Measurements from ENCODE around the gene ZMPSTE24.

The ZMPSTE24 gene

DNA sequence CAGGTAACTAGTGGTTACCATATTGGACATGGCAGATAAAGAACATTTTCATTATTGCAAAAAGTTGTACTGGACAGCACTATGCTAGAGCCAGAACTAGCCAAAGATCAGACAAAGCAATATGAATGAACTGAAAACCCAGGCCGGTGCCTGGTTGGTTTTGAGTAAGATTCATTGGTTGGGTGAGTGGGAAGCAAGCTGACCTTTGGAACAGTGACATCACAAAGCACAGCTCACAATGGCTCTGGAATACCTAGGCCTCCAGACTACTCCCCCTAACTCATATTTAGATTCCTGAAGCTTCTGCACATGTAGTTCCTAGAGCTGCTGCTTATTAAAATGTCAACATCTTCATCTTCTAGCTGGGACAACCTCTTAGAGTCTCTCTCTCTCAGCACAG is 10.4 kb upstream of the ZMPSTE24 start, which contains the start of gene TMCO2:
TMCO2 (plus strand) TSS at position 283 of the 400 bp plus-strand sequence; CDS start at position 340, 57 bp downstream.
- H3K27ac ChIP-seq = no peak within 1 kb of the TSS
- no peak for TF ChIP-seq CTCF (conservative IDR thresholded peaks at IDR 0.05)

GRCh38 chr1:40248412-40248811 is 9.6 kb upstream of the ZMPSTE24 start:
- TF ChIP-seq CTCF (conservative IDR thresholded peaks at IDR 0.05) = no peak
- H3K27ac ChIP-seq = no peak overlapping the region

- no peak overlapping the region for H3K27ac ChIP-seq
- TF ChIP-seq CTCF (conservative IDR thresholded peaks at IDR 0.05) = no peak
Measured at GRCh38 chr1:40251456-40251855, 6.6 kb upstream of the ZMPSTE24 start.

DNA sequence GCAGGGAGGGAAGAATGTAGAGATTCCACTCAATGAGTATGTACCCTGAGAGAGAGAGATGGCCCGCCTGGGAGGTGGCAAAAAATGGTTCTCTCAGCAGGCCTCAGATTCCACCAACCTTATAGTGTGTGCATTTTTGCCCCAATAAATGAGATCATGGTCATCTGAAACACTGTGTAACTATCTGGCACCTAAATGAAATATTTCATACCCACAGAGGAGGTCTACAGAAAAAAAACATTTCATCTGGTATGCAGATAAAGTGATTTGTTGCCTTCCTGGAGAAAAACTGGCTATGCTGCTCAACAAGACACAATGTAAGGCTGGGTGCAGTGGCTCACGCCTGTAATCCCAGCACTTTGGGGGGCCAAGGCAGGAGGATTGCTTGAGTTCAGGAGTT is 5.4 kb upstream of the ZMPSTE24 start:
- no peak for TF ChIP-seq CTCF (conservative IDR thresholded peaks at IDR 0.05)

DNA sequence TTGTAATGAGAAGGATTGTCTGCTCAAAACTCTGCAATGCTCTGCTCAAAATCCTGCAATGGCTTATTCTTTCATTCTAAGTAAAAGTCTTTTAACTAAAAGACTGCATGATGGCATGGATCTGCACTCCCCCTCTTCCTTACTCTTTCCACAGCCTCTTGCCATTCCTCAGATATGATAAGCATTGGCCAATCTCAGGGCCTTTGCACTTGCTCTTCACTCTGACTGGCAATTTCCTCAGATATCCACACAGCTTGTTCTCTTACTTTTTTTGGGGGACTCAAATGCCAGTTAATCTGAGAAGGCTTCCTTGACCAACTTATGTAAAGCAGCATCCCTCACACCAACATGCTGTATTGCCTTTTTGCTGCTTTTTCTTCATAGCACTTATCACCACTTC is 2.8 kb upstream of the ZMPSTE24 start:
- H3K27ac ChIP-seq = peak overlapping the region; percentile 96; the same call in 1 of the 2 replicates
- TF ChIP-seq CTCF (conservative IDR thresholded peaks at IDR 0.05) = no peak

More for the DNA sequence above, 5.4 kb upstream of the ZMPSTE24 start:
- H3K27ac ChIP-seq = no peak overlapping the region

- no peak for TF ChIP-seq CTCF (conservative IDR thresholded peaks at IDR 0.05)
- peak overlapping the region; percentile 96 for H3K27ac ChIP-seq
Measured at GRCh38 chr1:40256401-40257084, 1.5 kb upstream of the ZMPSTE24 start.

GRCh38 chr1:40257313-40257687 is 736 bp upstream of the ZMPSTE24 start:
- peak overlapping the region; percentile 96 for H3K27ac ChIP-seq
- TF ChIP-seq CTCF (conservative IDR thresholded peaks at IDR 0.05) = no peak

All from VCaP (cell line).